Progenitor cell of endocrine pancreas (in vitro differentiated cells): ENCODE results near the gene SOX5. TPM values are rescaled to one million over a fixed set of nuclear protein-coding genes. Genes with fewer than 3 reads are reported as not detected.

Experiments
- DNase-seq: peaks from one replicate; pipeline ENCODE4 v3.0.0; 2021; ENCODE audit warnings: low spot score; ENCODE audit not compliant: unreplicated experiment
- H3K27ac Mint-ChIP-seq: 2 replicates; pipeline ENCODE4 v1.8.0; 2021; ENCODE audit warnings: mild to moderate bottlenecking, moderate library complexity, mixed read lengths
- H3K27me3 Mint-ChIP-seq: 2 replicates; pipeline ENCODE4 v1.8.0; 2021; ENCODE audit warnings: mixed read lengths
- H3K36me3 Mint-ChIP-seq: 2 replicates; pipeline ENCODE4 v1.8.0; 2022; ENCODE audit warnings: mixed read lengths; ENCODE audit not compliant: insufficient read depth
- H3K4me1 Mint-ChIP-seq: 2 replicates; pipeline ENCODE4 v1.8.0; 2021; ENCODE audit warnings: low read depth, mixed read lengths
- H3K4me3 Mint-ChIP-seq: 2 replicates; pipeline ENCODE4 v1.8.0; 2021; ENCODE audit warnings: low read depth, mild to moderate bottlenecking, moderate library complexity, mixed read lengths
- H3K9me3 Mint-ChIP-seq: 2 replicates; pipeline ENCODE4 v1.8.0; 2021; ENCODE audit warnings: low read depth, mixed read lengths
- total RNA-seq: library from RNA; stranded (reverse); gene quantifications from 2 replicates; pipeline ENCODE4 v1.2.1, GENCODE V29; 2021
- TF ChIP-seq, protein P1 (sequence below): fragments of 200-600 bp; sonication (generic); IDR thresholded peaks from one replicate; pipeline ENCODE4 v1.5.0; 2021; ENCODE audit warnings: antibody characterized with exemption, mild to moderate bottlenecking; ENCODE audit not compliant: unreplicated experiment

SOX5 gene
- total RNA-seq, 1 donor from 2014 or later, result 56.9 TPM

DNA sequence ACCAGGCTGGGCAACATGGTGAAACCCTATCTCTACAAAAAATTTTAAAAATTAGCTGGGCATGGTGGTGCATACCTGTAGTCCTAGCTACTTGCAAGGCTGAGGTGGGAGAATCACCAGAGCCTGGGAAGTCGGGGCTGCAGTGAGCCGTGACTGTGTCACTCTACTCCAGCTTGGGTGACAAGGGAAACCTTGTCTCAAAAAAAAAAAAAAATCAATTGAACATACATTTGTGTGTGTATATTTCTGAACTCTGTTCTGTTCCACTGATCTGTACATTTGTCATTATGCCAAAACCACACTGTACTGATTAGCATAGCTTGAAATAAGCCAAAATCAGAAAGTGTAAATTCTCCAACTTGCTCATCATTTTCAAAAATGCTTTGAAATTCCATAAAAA, 254.6 kb downstream of the SOX5 start:
- H3K9me3 Mint-ChIP-seq, result peaks cover 16% of the 10 kb centered on the region
- H3K4me3 Mint-ChIP-seq, result no peak overlapping the region
- H3K4me1 Mint-ChIP-seq, result peaks cover 3% of the 10 kb centered on the region
- no peaks in the 10 kb centered on the region for H3K27me3 Mint-ChIP-seq
- H3K36me3 Mint-ChIP-seq, result peaks cover 17% of the 10 kb centered on the region
- TF ChIP-seq, protein P1, sequence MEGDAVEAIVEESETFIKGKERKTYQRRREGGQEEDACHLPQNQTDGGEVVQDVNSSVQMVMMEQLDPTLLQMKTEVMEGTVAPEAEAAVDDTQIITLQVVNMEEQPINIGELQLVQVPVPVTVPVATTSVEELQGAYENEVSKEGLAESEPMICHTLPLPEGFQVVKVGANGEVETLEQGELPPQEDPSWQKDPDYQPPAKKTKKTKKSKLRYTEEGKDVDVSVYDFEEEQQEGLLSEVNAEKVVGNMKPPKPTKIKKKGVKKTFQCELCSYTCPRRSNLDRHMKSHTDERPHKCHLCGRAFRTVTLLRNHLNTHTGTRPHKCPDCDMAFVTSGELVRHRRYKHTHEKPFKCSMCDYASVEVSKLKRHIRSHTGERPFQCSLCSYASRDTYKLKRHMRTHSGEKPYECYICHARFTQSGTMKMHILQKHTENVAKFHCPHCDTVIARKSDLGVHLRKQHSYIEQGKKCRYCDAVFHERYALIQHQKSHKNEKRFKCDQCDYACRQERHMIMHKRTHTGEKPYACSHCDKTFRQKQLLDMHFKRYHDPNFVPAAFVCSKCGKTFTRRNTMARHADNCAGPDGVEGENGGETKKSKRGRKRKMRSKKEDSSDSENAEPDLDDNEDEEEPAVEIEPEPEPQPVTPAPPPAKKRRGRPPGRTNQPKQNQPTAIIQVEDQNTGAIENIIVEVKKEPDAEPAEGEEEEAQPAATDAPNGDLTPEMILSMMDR, result no peak
- H3K27ac Mint-ChIP-seq, result no peak overlapping the region
- DNase-seq, result no peak

DNA sequence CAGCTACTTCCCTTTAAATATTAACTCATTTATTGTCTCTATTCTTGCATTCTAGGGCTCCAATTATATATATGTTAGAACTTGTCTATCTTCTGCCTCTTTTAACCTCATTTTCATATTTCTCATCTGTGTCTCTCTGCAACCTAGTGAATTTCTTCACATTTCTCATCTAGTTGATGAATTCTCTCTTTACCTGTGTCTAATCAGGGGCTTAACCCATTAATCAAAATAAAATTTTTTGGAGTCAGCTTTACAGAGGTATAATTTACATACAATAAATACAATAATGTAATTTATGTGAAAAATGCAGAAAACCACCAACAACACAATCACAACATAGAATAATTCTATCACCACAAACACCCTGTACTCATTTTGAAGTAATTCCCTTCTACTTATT, 255.2 kb downstream of the SOX5 start:
- Mint-ChIP-seq H3K4me1 (peaks cover 3% of the 10 kb centered on the region), H3K4me3 (no peak overlapping the region), H3K27ac (no peak overlapping the region), H3K36me3 (peaks cover 17% of the 10 kb centered on the region), H3K9me3 (peaks cover 16% of the 10 kb centered on the region), H3K27me3 (no peaks in the 10 kb centered on the region)
- DNase-seq, result no peak
- TF ChIP-seq, protein P1, result no peak

DNA sequence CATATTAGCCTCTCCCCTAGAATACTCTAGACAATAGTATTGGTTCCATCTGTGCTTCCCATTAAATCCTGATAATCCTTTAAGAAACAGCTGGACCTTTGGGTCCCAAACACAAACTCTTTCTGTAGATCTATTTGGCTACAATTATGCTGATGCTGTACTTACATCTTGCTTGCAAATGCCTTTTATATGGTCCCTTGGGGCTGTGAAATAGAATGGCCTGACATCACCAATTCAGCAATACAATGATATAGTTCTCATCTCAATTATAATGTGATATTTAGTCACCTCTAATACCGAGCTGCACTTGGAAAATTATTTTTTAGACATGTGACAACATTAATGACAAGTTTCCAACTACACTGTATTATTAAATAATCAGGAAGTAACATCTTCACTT, 261.5 kb downstream of the SOX5 start:
- DNase-seq, result no peak
- TF ChIP-seq, protein P1, result no peak
- Mint-ChIP-seq H3K4me3 (no peak overlapping the region), H3K27me3 (no peaks in the 10 kb centered on the region), H3K4me1 (no peaks in the 10 kb centered on the region), H3K9me3 (no peaks in the 10 kb centered on the region), H3K36me3 (no peaks in the 10 kb centered on the region), H3K27ac (no peak overlapping the region)

DNA sequence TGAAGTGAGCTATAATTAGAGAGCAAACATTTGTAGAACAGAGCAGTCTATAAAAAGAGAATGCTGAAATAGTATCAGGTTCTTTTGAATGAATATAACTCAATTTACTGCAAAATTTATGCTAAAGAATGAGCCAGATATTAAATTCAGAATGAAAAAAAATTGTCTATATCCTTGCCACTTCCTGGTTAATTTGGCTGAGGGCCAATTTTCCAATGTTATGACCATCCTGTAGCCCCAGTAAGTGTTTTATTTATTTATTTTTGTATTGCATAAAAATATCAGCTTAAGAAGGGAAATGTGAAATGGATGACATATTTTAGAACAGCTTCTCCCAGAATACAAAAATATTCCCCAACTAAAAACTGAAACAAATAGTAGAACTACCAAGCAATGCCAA, 263.4 kb downstream of the SOX5 start:
- no peaks in the 10 kb centered on the region for H3K36me3 Mint-ChIP-seq

DNA sequence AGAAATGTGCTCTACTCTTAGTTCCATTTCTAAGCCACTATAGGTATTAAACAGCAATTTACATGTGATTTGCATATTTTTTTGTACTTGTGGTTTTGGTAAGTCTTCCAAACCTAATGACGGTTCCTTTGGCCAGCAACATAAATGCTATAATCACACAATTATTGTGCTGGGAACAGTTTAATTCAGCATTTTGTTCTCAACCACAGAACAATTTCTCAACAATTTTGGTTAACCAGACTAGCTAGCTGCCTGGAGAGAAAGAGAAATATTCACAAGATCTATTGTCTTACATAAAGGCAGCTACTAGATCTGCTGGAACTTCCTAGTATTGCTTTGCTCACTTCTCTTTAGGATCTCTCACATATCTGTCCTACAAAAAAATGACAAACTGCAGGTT, 265.3 kb downstream of the SOX5 start:
- Mint-ChIP-seq H3K36me3 (peaks cover 2% of the 10 kb centered on the region), H3K4me1 (no peaks in the 10 kb centered on the region), H3K9me3 (peaks cover 9% of the 10 kb centered on the region), H3K4me3 (no peak overlapping the region), H3K27me3 (no peaks in the 10 kb centered on the region), H3K27ac (no peak overlapping the region)
- TF ChIP-seq, protein P1, result no peak
- DNase-seq, result no peak

More for the DNA sequence above, 263.4 kb downstream of the SOX5 start:
- TF ChIP-seq, protein P1, result no peak
- H3K4me3 Mint-ChIP-seq, result no peak overlapping the region
- H3K27me3 Mint-ChIP-seq, result no peaks in the 10 kb centered on the region
- peaks cover 4% of the 10 kb centered on the region for H3K9me3 Mint-ChIP-seq
- DNase-seq, result no peak
- H3K4me1 Mint-ChIP-seq, result no peaks in the 10 kb centered on the region
- no peak overlapping the region for H3K27ac Mint-ChIP-seq
